Adrenal gland (tissue), 12 donors: ENCODE results near the gene NTPCR. TPM values are rescaled to one million over a fixed set of nuclear protein-coding genes. Genes with fewer than 3 reads are reported as not detected.

ENCODE experiments used
- DNase-seq, 7 donors: peaks; one replicate each; pipeline ENCODE4 v3.0.0-alpha.2; 2019 to 2020
- H3K27ac ChIP-seq, 5 donors: fragments of 200-600 bp; sonication (generic) in 4 of 5; 1 replicate in 3 of 5; 2 replicates in 2 of 5; pipeline versions ENCODE4 v1.5.1 to v1.8.0; 2016 to 2020; ENCODE audit warnings: mild to moderate bottlenecking in 1 of 5
- H3K27me3 ChIP-seq: fragments of 200-600 bp; 2 replicates; pipeline ENCODE4 v1.8.0; 2021
- H3K36me3 ChIP-seq, 2 donors: fragments of 200-600 bp; replicated peaks in 1 of 2; 1 replicate in 1 of 2; 2 replicates in 1 of 2; pipeline versions ENCODE4 v1.5.1 to v1.8.0; 2018 to 2022
- H3K4me1 ChIP-seq, 2 donors: fragments of 200-600 bp; replicated peaks in 1 of 2; 1 replicate in 1 of 2; 2 replicates in 1 of 2; pipeline versions ENCODE4 v1.5.1 to v1.8.0; 2018 to 2021
- H3K4me3 ChIP-seq, 4 donors: fragments of 200-600 bp; sonication (generic) in 3 of 4; one replicate each; pipeline ENCODE4 v1.5.1; 2016 to 2018
- H3K9me3 ChIP-seq, 3 donors: fragments of 200-600 bp; sonication (generic) in 1 of 3; replicated peaks in 1 of 3; 1 replicate in 2 of 3; 2 replicates in 1 of 3; pipeline versions ENCODE4 v1.5.1 to v1.8.0; 2016 to 2021
- POLR2A ChIP-seq, 2 donors: fragments of 450-650 bp; IDR thresholded peaks; one replicate each; pipeline ENCODE4 v1.6.1; 2017; ENCODE audit warnings: antibody characterized with exemption in 2 of 2, mild to moderate bottlenecking in 2 of 2, moderate library complexity in 1 of 2
- WGBS, 4 donors: extraction: QIAGEN DNeasy Blood & Tissue Kit in 2 of 4; methylation state at CpG; one replicate each; pipeline versions ENCODE4 v1.1.5 to v1.1.7; 2013 to 2017; 5-methylcytosine and 5-hydroxymethylcytosine counted together
- intact Hi-C, 2 donors: fragments of 100-400 bp; cut with DNase I; formaldehyde crosslinking; loops; one replicate each; pipeline versions ENCODE4 v1.14.1 to v1.15.0; 2022 to 2023
- polyA plus RNA-seq, 3 donors: library from polyadenylated mRNA; stranded (reverse); fragments of 200-250 nt in 2 of 3; fragments of 350-450 nt in 1 of 3; fragmentation: Illumina TruSeq in 1 of 3; extraction: RNeasy Lipid Tissue Mini Kit (QIAGEN cat#74804) in 1 of 3; gene quantifications; one replicate each; pipeline ENCODE4 v1.2.3, GENCODE V29; 2013 to 2014
- total RNA-seq, 9 donors: library from RNA; depleted of rRNA in 4 of 9; stranded (reverse); fragments of >200 nt in 4 of 9; fragments of 120-200 nt in 1 of 9; fragmentation: NEBNext Ultra II Directional in 1 of 9; extraction: Animal tissue kit (Norgen Biotek cat#: 25700) in 1 of 9; gene quantifications; one replicate each; pipeline versions ENCODE4 v1.1.0 to v1.2.4, GENCODE V29; 2013 to 2023
- TF ChIP-seq, protein P1 (sequence below), 6 experiments: fragments of 450-650 bp in 4 of 6; fragments of 200-600 bp in 2 of 6; sonication (generic) in 1 of 6; IDR thresholded peaks; 1 replicate in 5 of 6; 2 replicates in 1 of 6; pipeline versions ENCODE4 v1.5.1 to v1.8.0; 2016 to 2021; ENCODE audit warnings: antibody characterized with exemption in 6 of 6, mild to moderate bottlenecking in 2 of 6, moderate library complexity in 1 of 6
- donor health status: healthy with polysubstance abuse.
- donor health status: Bipolar disorder and iron deficiency.
- donor health status: DM: yes; HTN: yes; CAD: no.
- donor health status: DM: no; HTN: no; CAD: no.
- donor health status: DM: no; HTN: no; CAD: no.
- donor health status: DM: yes; HTN: yes; CAD: no.

NTPCR gene
- total and polyA plus RNA-seq, 12 donors = 17.3 to 72.0 (median 57.2) TPM

DNA sequence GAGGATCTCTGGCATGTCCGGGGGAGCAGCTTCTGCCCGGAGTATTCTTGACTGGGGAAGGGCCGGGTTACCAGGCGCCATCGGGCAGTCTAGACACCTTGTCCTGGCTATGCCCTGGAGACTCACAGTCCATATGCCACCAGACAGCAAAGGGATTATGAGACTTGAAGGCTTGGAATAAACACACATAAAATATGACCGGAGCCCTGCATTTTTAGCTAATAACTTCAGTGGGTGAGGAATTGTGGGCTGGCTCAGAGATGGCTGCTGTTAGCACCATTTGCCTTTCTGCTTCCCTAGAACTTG is 15.5 kb downstream of the NTPCR start:
- 87 to 100% (median 94%) methylated on average over 1 to 6 of the region's 6 CpGs for WGBS, 4 donors
- Histone ChIP-seq H3K27ac (no peak overlapping the region), H3K4me3 (no peak overlapping the region), H3K4me1 (peaks cover 6 to 22% of the 10 kb centered on the region in 2 donors), H3K9me3 (no peaks in the 10 kb centered on the region), H3K36me3 (peaks cover 0 to 21% of the 10 kb centered on the region in 2 donors), H3K27me3 (no peaks in the 10 kb centered on the region)
- TF ChIP-seq, protein P1, sequence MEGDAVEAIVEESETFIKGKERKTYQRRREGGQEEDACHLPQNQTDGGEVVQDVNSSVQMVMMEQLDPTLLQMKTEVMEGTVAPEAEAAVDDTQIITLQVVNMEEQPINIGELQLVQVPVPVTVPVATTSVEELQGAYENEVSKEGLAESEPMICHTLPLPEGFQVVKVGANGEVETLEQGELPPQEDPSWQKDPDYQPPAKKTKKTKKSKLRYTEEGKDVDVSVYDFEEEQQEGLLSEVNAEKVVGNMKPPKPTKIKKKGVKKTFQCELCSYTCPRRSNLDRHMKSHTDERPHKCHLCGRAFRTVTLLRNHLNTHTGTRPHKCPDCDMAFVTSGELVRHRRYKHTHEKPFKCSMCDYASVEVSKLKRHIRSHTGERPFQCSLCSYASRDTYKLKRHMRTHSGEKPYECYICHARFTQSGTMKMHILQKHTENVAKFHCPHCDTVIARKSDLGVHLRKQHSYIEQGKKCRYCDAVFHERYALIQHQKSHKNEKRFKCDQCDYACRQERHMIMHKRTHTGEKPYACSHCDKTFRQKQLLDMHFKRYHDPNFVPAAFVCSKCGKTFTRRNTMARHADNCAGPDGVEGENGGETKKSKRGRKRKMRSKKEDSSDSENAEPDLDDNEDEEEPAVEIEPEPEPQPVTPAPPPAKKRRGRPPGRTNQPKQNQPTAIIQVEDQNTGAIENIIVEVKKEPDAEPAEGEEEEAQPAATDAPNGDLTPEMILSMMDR (IDR thresholded peaks at IDR 0.05) = no peak
- no peak for TF ChIP-seq POLR2A (IDR thresholded peaks at IDR 0.05)
- no peak for DNase-seq
- intact Hi-C loops = no loop called here

DNA sequence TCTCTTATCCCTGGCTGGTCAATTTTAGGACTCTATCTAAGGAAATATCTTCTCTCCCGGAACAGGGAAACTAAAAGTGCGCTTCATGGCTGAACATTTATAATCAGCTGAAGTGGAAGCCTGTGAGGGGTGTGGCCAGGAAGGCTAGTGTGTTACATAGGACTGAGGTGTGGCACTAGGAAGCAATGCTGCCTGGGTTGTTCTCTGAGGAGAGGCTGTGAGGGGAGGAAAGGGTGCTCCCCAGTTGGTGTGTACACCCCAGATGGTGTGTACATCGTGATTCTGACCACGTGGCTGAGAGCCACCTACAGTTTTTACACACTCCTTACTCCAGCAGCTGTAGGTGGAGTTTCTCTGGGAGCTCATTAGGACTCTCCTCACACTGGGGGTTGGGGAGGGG is 16.3 kb downstream of the NTPCR start:
- Histone ChIP-seq H3K36me3 (peaks cover 0 to 24% of the 10 kb centered on the region in 2 donors), H3K9me3 (no peaks in the 10 kb centered on the region), H3K27ac (no peak overlapping the region), H3K4me3 (no peak overlapping the region), H3K27me3 (no peaks in the 10 kb centered on the region), H3K4me1 (peaks cover 6 to 22% of the 10 kb centered on the region in 2 donors)
- intact Hi-C loops = no loop called here
- TF ChIP-seq, protein P1 (IDR thresholded peaks at IDR 0.05) = no peak
- TF ChIP-seq POLR2A (IDR thresholded peaks at IDR 0.05) = no peak
- DNase-seq = no peak
- 77 to 84% (median 83%) methylated on average over 4 of the region's 4 CpGs for WGBS, 4 donors

DNA sequence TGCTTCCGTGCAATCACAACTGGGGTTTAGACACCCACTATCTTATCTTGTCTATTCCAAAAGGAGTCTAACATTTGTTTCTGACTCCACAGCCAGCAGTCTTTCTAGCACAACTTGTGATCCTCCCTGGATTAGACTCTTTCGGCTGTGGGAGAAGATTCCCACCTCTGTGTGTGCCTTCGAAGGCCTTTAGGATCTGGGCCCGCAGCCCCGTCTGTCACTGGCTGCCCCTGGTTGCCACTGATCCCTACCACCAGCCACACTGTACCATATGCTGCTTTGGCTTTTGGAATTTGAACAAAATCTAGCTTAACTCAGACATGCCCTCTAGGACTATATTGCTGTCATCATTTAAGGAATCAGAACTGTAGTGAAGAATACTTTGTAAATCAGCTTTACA is 18.0 kb downstream of the NTPCR start:
- 90 to 99% (median 97%) methylated on average over 5 of the region's 5 CpGs for WGBS, 4 donors
- Histone ChIP-seq H3K9me3 (peaks cover 0 to under 1% (median 0%) of the 10 kb centered on the region in 3 donors), H3K4me3 (no peak overlapping the region), H3K27me3 (no peaks in the 10 kb centered on the region), H3K27ac (no peak overlapping the region), H3K36me3 (peaks cover 0 to 24% of the 10 kb centered on the region in 2 donors), H3K4me1 (peaks cover 0 to 8% of the 10 kb centered on the region in 2 donors)
- no peak for TF ChIP-seq POLR2A (IDR thresholded peaks at IDR 0.05)
- TF ChIP-seq, protein P1 (IDR thresholded peaks at IDR 0.05) = no peak
- no peak for DNase-seq
- intact Hi-C loops = no loop called here

DNA sequence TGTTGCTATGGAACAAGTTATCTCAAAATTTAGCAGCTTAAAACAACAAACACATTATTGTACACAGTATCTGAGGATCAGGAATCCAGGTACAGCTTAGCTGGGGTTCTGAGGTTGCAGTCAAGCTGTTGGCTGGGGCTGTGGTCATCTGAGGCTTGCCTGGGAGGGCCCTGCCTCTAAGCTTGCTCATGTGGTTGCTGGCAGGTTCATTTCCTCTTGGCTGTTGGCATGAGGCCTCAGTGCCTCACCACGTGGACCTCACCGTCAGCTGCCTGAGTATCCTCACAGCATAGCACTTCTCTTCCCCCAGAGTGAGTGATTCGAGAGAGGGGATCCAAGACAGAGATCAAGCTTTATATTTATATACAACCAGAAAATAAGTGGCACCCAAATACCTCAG is 18.6 kb downstream of the NTPCR start:
- Histone ChIP-seq H3K4me1 (peaks cover 0 to 5% of the 10 kb centered on the region in 2 donors), H3K9me3 (peaks cover 0 to 6% (median 0%) of the 10 kb centered on the region in 3 donors), H3K4me3 (no peak overlapping the region), H3K36me3 (peaks cover 0 to 24% of the 10 kb centered on the region in 2 donors), H3K27me3 (no peaks in the 10 kb centered on the region), H3K27ac (no peak overlapping the region)
- WGBS, 4 donors = 52 to 73% (median 63%) methylated on average over 3 of the region's 3 CpGs
- TF ChIP-seq, protein P1 (IDR thresholded peaks at IDR 0.05) = no peak
- no peak for TF ChIP-seq POLR2A (IDR thresholded peaks at IDR 0.05)
- intact Hi-C loops = no loop called here
- peak in 3 of 7 donors; percentile 34 to 55 (median 51) for DNase-seq
